ENCODE data around the gene C5.

- TF ChIP-seq EZH2 (IDR thresholded peaks at IDR 0.05) (no peak), EZH2phosphoT487 (IDR thresholded peaks at IDR 0.05) (no peak)
- TF ChIP-seq, protein P1, sequence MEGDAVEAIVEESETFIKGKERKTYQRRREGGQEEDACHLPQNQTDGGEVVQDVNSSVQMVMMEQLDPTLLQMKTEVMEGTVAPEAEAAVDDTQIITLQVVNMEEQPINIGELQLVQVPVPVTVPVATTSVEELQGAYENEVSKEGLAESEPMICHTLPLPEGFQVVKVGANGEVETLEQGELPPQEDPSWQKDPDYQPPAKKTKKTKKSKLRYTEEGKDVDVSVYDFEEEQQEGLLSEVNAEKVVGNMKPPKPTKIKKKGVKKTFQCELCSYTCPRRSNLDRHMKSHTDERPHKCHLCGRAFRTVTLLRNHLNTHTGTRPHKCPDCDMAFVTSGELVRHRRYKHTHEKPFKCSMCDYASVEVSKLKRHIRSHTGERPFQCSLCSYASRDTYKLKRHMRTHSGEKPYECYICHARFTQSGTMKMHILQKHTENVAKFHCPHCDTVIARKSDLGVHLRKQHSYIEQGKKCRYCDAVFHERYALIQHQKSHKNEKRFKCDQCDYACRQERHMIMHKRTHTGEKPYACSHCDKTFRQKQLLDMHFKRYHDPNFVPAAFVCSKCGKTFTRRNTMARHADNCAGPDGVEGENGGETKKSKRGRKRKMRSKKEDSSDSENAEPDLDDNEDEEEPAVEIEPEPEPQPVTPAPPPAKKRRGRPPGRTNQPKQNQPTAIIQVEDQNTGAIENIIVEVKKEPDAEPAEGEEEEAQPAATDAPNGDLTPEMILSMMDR (IDR thresholded peaks at IDR 0.05): no peak
Observed at GRCh38 chr9:121026260-121026691, 23.8 kb downstream of the C5 start.
